ENCODE measurements around the gene ADA. TPM values are rescaled to one million over a fixed set of nuclear protein-coding genes. Genes with fewer than 3 reads are reported as not detected.
A peak's percentile ranks its signal among the peaks of the same experiment; 100 is the strongest.

Gene ADA
- polyA plus RNA-seq, 4 donors = 4.3 to 135 (median 101) TPM

- Histone ChIP-seq H3K4me1 (ENCODE audit: control insufficient read depth in 3 of 3, insufficient read depth in 2 of 3, low read depth in 1 of 3, low read length in 2 of 3) (peaks cover 0 to 18% (median 0%) of the 10 kb centered on the region in 3 donors), H3K9me3 (ENCODE audit: control insufficient read depth in 2 of 2, insufficient read depth in 1 of 2, low read depth in 1 of 2, low read length in 1 of 2) (peaks cover 0 to 4% of the 10 kb centered on the region in 2 donors), H3K27me3 (ENCODE audit: control insufficient read depth in 3 of 3, insufficient read depth in 3 of 3, low read length in 3 of 3) (no peaks in the 10 kb centered on the region), H3K27ac (ENCODE audit: low read depth in 1 of 3, low read length in 2 of 3) (no peak overlapping the region), H3K4me3 (ENCODE audit: low read depth in 1 of 3, low read length in 3 of 3) (no peak overlapping the region), H3K36me3 (ENCODE audit: control insufficient read depth in 3 of 3, insufficient read depth in 2 of 3, low read depth in 1 of 3, low read length in 3 of 3) (peaks cover 0 to 6% (median 0%) of the 10 kb centered on the region in 3 donors)
- no peak for FAIRE-seq
- 86 to 95% (median 94%) methylated on average over 4 to 5 of the region's 5 CpGs for WGBS, 3 donors
- no peak for DNase-seq
Measured at GRCh38 chr20:44606725-44607441, 44.6 kb downstream of the ADA start.

- Histone ChIP-seq H3K36me3 (ENCODE audit: control insufficient read depth in 3 of 3, insufficient read depth in 2 of 3, low read depth in 1 of 3, low read length in 3 of 3) (peaks cover 0 to 15% (median 0%) of the 10 kb centered on the region in 3 donors), H3K4me1 (ENCODE audit: control insufficient read depth in 3 of 3, insufficient read depth in 2 of 3, low read depth in 1 of 3, low read length in 2 of 3) (peaks cover 2 to 24% (median 10%) of the 10 kb centered on the region in 3 donors), H3K27me3 (ENCODE audit: control insufficient read depth in 3 of 3, insufficient read depth in 3 of 3, low read length in 3 of 3) (no peaks in the 10 kb centered on the region), H3K9me3 (ENCODE audit: control insufficient read depth in 2 of 2, insufficient read depth in 1 of 2, low read depth in 1 of 2, low read length in 1 of 2) (peaks cover 0 to 4% of the 10 kb centered on the region in 2 donors), H3K4me3 (ENCODE audit: low read depth in 1 of 3, low read length in 3 of 3) (no peak overlapping the region), H3K27ac (ENCODE audit: low read depth in 1 of 3, low read length in 2 of 3) (no peak overlapping the region)
- FAIRE-seq (no peak), DNase-seq (no peak)
- 86 to 89% (median 88%) methylated on average over 8 of the region's 8 CpGs for WGBS, 3 donors
Measured at GRCh38 chr20:44603327-44603726, 48.2 kb downstream of the ADA start.

- peaks cover 0 to 16% (median 0%) of the 10 kb centered on the region in 3 donors for H3K36me3 ChIP-seq (ENCODE audit: control insufficient read depth in 3 of 3, insufficient read depth in 2 of 3, low read depth in 1 of 3, low read length in 3 of 3)
- H3K27ac ChIP-seq (ENCODE audit: low read depth in 1 of 3, low read length in 2 of 3) = peak overlapping the region in 2 of 3 donors; percentile 7 to 69
- peaks cover 2 to 24% (median 15%) of the 10 kb centered on the region in 3 donors for H3K4me1 ChIP-seq (ENCODE audit: control insufficient read depth in 3 of 3, insufficient read depth in 2 of 3, low read depth in 1 of 3, low read length in 2 of 3)
- H3K4me3 ChIP-seq (ENCODE audit: low read depth in 1 of 3, low read length in 3 of 3) = no peak overlapping the region
- H3K9me3 ChIP-seq (ENCODE audit: control insufficient read depth in 2 of 2, insufficient read depth in 1 of 2, low read depth in 1 of 2, low read length in 1 of 2) = peaks cover 0 to 4% of the 10 kb centered on the region in 2 donors
- WGBS, 3 donors = 0 to 6% (median 0%) methylated on average over 1 of the region's 1 CpG
- FAIRE-seq (no peak), DNase-seq (peak; percentile 27 to 64)
- H3K27me3 ChIP-seq (ENCODE audit: control insufficient read depth in 3 of 3, insufficient read depth in 3 of 3, low read length in 3 of 3) = no peaks in the 10 kb centered on the region
Measured at GRCh38 chr20:44601801-44602204, 49.7 kb downstream of the ADA start.

- no peak for FAIRE-seq
- Histone ChIP-seq H3K27ac (ENCODE audit: low read depth in 1 of 3, low read length in 2 of 3) (peak overlapping the region; percentile 21 to 73 (median 69)), H3K36me3 (ENCODE audit: control insufficient read depth in 3 of 3, insufficient read depth in 2 of 3, low read depth in 1 of 3, low read length in 3 of 3) (peaks cover 0 to 14% (median 0%) of the 10 kb centered on the region in 3 donors), H3K4me3 (ENCODE audit: low read depth in 1 of 3, low read length in 3 of 3) (no peak overlapping the region), H3K27me3 (ENCODE audit: control insufficient read depth in 3 of 3, insufficient read depth in 3 of 3, low read length in 3 of 3) (no peaks in the 10 kb centered on the region), H3K9me3 (ENCODE audit: control insufficient read depth in 2 of 2, insufficient read depth in 1 of 2, low read depth in 1 of 2, low read length in 1 of 2) (no peaks in the 10 kb centered on the region), H3K4me1 (ENCODE audit: control insufficient read depth in 3 of 3, insufficient read depth in 2 of 3, low read depth in 1 of 3, low read length in 2 of 3) (peaks cover 2 to 24% (median 15%) of the 10 kb centered on the region in 3 donors)
- WGBS, 3 donors = 62 to 90% (median 78%) methylated on average over 7 of the region's 7 CpGs
- DNase-seq = no peak
Measured at GRCh38 chr20:44601236-44601671, 50.2 kb downstream of the ADA start.

GRCh38 chr20:44600758-44601201 lies 50.7 kb downstream of the ADA start:
- no peak for DNase-seq
- H3K27me3 ChIP-seq (ENCODE audit: control insufficient read depth in 3 of 3, insufficient read depth in 3 of 3, low read length in 3 of 3) = no peaks in the 10 kb centered on the region
- no peak overlapping the region for H3K4me3 ChIP-seq (ENCODE audit: low read depth in 1 of 3, low read length in 3 of 3)
- no peak for FAIRE-seq
- peak overlapping the region; percentile 21 to 73 (median 69) for H3K27ac ChIP-seq (ENCODE audit: low read depth in 1 of 3, low read length in 2 of 3)
- 65 to 81% (median 76%) methylated on average over 11 of the region's 11 CpGs for WGBS, 3 donors
- peaks cover 0 to 15% (median 0%) of the 10 kb centered on the region in 3 donors for H3K36me3 ChIP-seq (ENCODE audit: control insufficient read depth in 3 of 3, insufficient read depth in 2 of 3, low read depth in 1 of 3, low read length in 3 of 3)
- H3K9me3 ChIP-seq (ENCODE audit: control insufficient read depth in 2 of 2, insufficient read depth in 1 of 2, low read depth in 1 of 2, low read length in 1 of 2) = no peaks in the 10 kb centered on the region
- peaks cover 2 to 24% (median 15%) of the 10 kb centered on the region in 3 donors for H3K4me1 ChIP-seq (ENCODE audit: control insufficient read depth in 3 of 3, insufficient read depth in 2 of 3, low read depth in 1 of 3, low read length in 2 of 3)

GRCh38 chr20:44600301-44600700 lies 51.2 kb downstream of the ADA start:
- peaks cover 2 to 24% (median 15%) of the 10 kb centered on the region in 3 donors for H3K4me1 ChIP-seq (ENCODE audit: control insufficient read depth in 3 of 3, insufficient read depth in 2 of 3, low read depth in 1 of 3, low read length in 2 of 3)
- H3K27me3 ChIP-seq (ENCODE audit: control insufficient read depth in 3 of 3, insufficient read depth in 3 of 3, low read length in 3 of 3) = no peaks in the 10 kb centered on the region
- 83 to 95% (median 90%) methylated on average over 4 of the region's 4 CpGs for WGBS, 3 donors
- FAIRE-seq (no peak), DNase-seq (no peak)
- no peaks in the 10 kb centered on the region for H3K9me3 ChIP-seq (ENCODE audit: control insufficient read depth in 2 of 2, insufficient read depth in 1 of 2, low read depth in 1 of 2, low read length in 1 of 2)
- H3K4me3 ChIP-seq (ENCODE audit: low read depth in 1 of 3, low read length in 3 of 3) = no peak overlapping the region
- peak overlapping the region in 1 of 3 donors; percentile 73 for H3K27ac ChIP-seq (ENCODE audit: low read depth in 1 of 3, low read length in 2 of 3)
- peaks cover 0 to 15% (median 0%) of the 10 kb centered on the region in 3 donors for H3K36me3 ChIP-seq (ENCODE audit: control insufficient read depth in 3 of 3, insufficient read depth in 2 of 3, low read depth in 1 of 3, low read length in 3 of 3)

- peak overlapping the region in 2 of 3 donors; percentile 25 to 61 for H3K27ac ChIP-seq (ENCODE audit: low read depth in 1 of 3, low read length in 2 of 3)
- no peaks in the 10 kb centered on the region for H3K9me3 ChIP-seq (ENCODE audit: control insufficient read depth in 2 of 2, insufficient read depth in 1 of 2, low read depth in 1 of 2, low read length in 1 of 2)
- WGBS, 3 donors = 78 to 100% (median 80%) methylated on average over 1 of the region's 1 CpG
- H3K4me3 ChIP-seq (ENCODE audit: low read depth in 1 of 3, low read length in 3 of 3) = no peak overlapping the region
- H3K36me3 ChIP-seq (ENCODE audit: control insufficient read depth in 3 of 3, insufficient read depth in 2 of 3, low read depth in 1 of 3, low read length in 3 of 3) = peaks cover 0 to 15% (median 0%) of the 10 kb centered on the region in 3 donors
- DNase-seq (no peak), FAIRE-seq (no peak)
- no peaks in the 10 kb centered on the region for H3K27me3 ChIP-seq (ENCODE audit: control insufficient read depth in 3 of 3, insufficient read depth in 3 of 3, low read length in 3 of 3)
- peaks cover 2 to 24% (median 15%) of the 10 kb centered on the region in 3 donors for H3K4me1 ChIP-seq (ENCODE audit: control insufficient read depth in 3 of 3, insufficient read depth in 2 of 3, low read depth in 1 of 3, low read length in 2 of 3)
Measured at GRCh38 chr20:44599715-44600114, 51.8 kb downstream of the ADA start.

- 69 to 91% (median 78%) methylated on average over 4 of the region's 4 CpGs for WGBS, 3 donors
- H3K4me1 ChIP-seq (ENCODE audit: control insufficient read depth in 3 of 3, insufficient read depth in 2 of 3, low read depth in 1 of 3, low read length in 2 of 3) = peaks cover 2 to 24% (median 15%) of the 10 kb centered on the region in 3 donors
Measured at GRCh38 chr20:44598423-44599305, 52.8 kb downstream of the ADA start.

More at GRCh38 chr20:44598423-44599305, 52.8 kb downstream of the ADA start:
- DNase-seq = no peak
- H3K4me3 ChIP-seq (ENCODE audit: low read depth in 1 of 3, low read length in 3 of 3) = no peak overlapping the region
- no peak for FAIRE-seq
- H3K36me3 ChIP-seq (ENCODE audit: control insufficient read depth in 3 of 3, insufficient read depth in 2 of 3, low read depth in 1 of 3, low read length in 3 of 3) = peaks cover 0 to 15% (median 0%) of the 10 kb centered on the region in 3 donors
- H3K9me3 ChIP-seq (ENCODE audit: control insufficient read depth in 2 of 2, insufficient read depth in 1 of 2, low read depth in 1 of 2, low read length in 1 of 2) = no peaks in the 10 kb centered on the region
- H3K27ac ChIP-seq (ENCODE audit: low read depth in 1 of 3, low read length in 2 of 3) = peak overlapping the region in 2 of 3 donors; percentile 4 to 79
- H3K27me3 ChIP-seq (ENCODE audit: control insufficient read depth in 3 of 3, insufficient read depth in 3 of 3, low read length in 3 of 3) = no peaks in the 10 kb centered on the region

Measured in small intestine (tissue), 7 donors.